HG02938 (cell line): Measurements from ENCODE around the gene ABHD17A.

Experiments used
- ATAC-seq: cut with Tn5 transposase; IDR thresholded peaks from one replicate; pipeline ENCODE4 v1.9.1; 2021; ENCODE audit warnings: mild to moderate bottlenecking, moderate library complexity; ENCODE audit not compliant: unreplicated experiment

ABHD17A gene

GRCh38 chr19:1841209-1841924 lies 43.9 kb downstream of the ABHD17A start:
- no peak for ATAC-seq

- ATAC-seq = no peak
Measured at GRCh38 chr19:1840541-1841115, 44.7 kb downstream of the ABHD17A start.

- ATAC-seq = no peak
Measured at GRCh38 chr19:1839658-1840540, 45.4 kb downstream of the ABHD17A start.

DNA sequence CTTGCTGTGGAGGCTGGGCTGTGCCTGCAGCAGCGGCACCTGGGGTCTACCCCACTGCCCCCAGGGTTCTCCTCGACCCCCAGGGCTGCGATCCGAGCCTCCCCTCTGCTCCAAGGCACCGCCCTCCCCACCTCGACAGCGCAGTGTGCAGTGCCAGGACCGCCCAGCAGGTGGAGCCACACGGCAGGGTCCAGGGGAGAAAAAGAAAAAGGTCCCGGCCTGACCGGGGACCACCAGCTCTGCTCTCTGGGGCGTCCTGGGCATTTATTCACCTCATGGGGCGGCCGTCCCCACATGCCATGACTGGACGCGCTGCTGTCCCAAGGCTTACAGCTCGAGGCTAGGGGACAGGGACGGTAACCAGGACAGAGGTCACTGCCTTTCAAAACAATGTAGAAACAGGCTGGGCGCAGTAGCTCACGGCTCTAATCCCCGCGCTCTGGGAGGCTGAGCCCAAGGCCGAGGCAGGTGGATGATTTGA lies 47.6 kb downstream of the ABHD17A start:
- no peak for ATAC-seq

GRCh38 chr19:1837222-1837565 lies 48.1 kb downstream of the ABHD17A start:
- ATAC-seq = no peak

GRCh38 chr19:1836458-1837221 lies 48.7 kb downstream of the ABHD17A start:
- no peak for ATAC-seq

DNA sequence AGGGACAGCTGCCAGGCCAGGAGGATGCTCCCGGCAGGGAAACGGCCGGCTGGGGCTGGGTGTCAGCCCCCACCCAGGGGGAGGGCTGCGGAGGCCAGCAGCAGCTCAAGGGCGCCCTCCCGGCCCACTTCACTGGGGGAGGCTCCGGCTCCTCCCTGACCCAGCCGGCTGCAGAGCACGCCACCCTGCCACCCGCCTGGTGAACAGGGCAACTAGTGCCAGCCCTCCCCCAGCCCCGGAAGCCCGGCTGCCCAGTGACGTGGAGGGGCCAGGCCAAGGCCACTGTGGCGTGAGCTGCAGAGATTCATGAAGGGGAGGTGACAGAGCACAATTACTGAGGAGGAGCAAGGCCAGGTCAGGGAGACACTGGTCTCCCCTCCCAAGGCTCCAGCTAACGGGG lies 51.8 kb downstream of the ABHD17A start:
- no peak for ATAC-seq

DNA sequence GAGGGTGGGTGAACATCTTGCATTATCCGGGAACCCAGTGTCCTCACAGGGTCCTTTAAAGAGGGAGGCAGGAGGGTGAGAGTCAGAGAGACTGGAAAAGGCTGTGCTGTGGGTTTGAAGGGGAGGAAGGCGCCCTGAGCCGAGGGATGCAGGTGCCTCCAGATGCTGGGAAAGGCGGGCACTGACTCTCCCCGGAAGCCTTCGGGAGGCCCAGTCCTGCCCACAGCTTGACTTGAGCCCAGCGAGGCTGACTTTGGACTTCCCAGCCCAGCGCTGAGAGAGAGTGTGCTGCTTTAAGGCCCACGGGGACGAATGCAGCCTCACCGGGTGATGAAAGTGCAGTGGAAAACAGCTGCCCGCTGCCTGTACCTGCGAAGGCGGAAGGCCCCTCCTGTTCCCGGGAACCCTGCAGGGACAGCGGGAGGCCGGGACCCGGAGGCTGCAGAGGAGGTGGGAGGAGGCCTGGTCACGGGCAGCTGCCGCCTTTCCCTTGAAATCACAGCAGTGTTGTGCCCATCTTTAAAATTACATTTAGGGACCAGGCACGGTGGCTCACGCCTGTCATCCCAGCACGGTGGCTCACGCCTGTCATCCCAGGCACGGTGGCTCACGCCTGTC lies 53.1 kb downstream of the ABHD17A start:
- ATAC-seq = no peak

DNA sequence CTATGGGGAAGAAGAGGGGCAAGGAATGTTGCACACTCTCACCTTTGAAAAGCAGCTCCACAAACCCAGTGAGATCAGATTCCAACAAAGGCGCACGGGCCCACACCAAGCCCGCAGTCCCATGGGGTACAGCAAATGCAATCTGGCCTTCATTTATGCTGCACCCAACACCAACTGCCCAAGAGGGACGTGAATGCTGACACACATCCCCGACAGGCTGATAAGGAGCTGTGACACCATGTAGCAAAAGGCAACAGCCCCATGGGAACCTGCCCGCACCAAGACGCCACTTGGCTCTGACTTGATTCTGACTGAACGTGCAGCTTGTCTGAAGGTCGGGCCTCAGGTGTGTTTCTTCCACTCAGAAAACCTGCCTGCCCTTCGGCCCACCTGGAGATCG lies 54.3 kb downstream of the ABHD17A start:
- no peak for ATAC-seq

- ATAC-seq = no peak
Measured at GRCh38 chr19:1830568-1830967, 54.7 kb downstream of the ABHD17A start.

DNA sequence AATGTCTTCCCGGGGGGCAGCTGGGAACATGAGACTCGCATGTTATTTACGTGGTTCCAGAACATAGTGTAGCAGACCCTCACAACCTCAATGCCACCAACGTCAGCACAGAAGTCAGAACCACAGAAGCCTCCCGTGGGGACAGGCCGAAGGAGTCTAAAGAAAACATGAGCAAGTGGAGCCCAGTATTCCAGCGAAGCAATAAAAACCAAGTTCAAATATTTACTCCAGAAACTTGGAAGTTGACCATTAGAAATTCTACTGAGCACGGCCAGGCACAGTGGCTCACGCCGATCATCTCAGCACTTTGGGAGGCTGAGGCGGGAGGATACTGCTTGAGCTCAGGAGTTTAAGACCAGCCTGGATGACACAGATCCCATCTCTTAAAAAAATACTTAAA lies 55.3 kb downstream of the ABHD17A start:
- ATAC-seq = no peak

DNA sequence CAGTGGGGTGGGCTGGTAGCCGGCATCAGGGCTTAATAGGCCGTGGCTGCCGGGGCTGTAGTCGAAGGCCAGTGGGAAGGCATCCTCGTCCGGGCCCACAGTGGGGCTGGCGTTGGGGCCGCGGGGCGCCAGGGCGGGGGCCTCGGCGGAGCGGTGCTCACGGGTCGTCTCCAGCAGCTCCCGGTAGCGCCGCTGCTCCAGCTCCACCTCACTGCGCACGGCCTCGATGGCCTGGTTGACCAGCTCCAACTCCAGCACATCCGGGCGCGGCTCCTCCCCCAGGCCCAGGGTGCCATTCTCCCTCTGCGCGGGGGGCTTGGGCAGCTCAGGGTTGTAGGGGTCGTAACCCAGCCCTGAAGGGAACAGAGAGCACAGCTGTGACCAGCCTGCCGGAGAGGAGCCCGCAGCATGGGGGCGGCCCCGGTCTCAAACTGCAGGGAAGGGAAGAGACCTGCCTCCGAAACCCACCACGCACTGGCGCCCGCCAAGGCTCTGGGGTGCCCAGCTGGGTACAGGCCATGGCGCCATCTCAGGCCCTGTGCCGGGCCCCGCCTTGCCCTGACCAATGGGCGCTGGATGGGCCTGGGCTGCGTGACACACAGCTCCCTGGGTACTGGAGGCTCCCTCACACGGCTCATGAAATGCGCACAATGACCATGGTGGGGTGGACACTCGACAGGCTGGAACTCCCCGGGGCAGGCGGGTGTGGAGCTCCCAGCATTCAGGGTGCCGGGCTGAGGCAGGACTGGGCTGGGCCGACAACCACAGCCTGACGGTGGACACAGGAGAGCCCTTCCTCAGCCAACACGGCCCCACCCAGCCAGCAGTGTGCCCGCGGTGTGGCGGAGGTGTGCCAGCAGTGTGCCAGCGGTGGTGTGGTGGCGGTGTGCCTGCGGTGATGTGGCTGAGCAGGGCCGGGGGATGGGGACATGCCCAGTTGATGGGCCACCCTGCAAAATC lies 56.7 kb downstream of the ABHD17A start:
- ATAC-seq = no peak

DNA sequence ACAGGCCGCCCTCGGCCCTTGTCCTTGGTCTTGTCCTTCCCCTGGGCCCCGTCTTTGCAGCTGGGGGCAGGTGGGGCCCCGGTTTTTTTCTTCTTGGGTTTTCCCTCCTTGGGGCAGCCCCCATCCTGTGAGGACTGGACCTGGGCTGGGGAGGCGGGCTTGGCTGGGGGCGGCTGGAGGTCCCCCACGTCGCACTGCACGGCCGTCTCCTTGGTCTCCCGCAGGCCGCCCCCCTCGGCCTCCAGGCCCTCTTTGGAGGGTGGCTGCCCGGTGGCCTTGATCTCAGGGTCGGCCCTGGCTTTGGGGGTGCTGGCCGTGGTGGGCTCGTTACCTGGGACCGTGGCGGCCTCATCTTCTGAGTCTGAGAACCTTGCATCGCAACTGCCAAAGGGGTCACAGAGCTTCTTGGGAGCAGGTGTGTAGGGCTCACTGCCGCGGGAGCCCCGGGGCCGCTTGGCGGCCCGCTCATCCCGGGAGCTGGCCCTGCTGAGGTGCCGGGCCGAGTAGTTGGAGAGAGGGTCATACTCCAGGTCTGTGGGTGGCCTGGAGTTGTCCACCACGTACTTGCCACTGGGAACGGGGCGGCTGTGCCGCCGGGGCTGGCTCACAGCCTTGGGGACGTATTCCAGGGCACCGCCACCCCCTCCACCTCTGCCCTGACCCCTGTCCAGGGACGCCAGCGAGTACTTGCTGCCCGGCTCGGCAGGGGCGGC lies 57.6 kb downstream of the ABHD17A start:
- no peak for ATAC-seq
